GM19238 (cell line): Measurements from ENCODE around the gene VAV2.

Experiments
- DNase-seq: peaks from one replicate; pipeline ENCODE4 v3.0.0; 2011; ENCODE audit warnings: low spot score; ENCODE audit not compliant: insufficient read length

Gene VAV2

DNA sequence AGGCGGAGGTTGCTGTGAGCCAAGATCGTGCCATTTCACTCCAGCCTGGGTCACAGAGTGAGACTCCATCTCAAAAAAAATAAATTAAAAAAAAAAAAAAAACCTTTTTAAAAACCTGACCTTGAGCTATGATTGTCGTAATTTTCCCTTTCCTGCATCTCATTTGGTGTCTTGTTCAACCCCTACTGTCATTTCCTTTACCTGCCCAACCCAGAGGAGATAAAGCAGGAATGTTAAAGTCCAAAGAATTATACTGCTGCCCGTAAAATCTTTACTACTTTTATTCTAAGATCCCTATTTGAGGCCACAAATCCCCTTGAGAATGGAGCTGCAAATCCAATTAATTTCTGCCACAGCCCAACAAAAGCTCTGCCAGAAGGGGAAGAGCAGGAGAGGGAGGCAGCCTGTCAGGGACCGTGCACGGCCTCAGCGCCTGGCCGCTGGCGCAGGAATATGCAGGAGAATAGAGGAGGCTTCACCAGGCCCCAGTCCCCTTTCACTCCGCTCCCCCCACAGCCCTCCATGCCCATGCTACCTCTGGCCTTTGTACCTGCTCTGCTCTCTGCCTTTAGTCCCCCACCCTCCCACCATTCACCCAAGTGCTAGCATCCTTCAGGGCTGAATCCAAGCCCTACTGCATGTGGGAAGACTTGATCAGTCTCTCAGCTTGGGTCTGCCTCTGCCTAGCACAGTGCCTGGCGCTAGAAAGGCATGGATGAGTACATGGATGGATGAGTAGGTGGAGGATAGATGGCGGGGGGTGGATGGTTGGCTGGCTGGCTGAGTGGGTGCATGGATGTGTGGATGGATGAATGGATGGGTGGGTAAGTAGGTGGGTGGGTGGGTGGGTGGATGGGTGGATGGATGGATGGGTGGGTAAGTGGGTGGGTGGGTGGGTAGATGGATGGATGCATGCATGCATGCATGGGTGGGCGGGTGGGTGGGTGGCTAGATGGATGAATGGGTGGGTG lies 154.2 kb downstream of the VAV2 start:
- no peak for DNase-seq

DNA sequence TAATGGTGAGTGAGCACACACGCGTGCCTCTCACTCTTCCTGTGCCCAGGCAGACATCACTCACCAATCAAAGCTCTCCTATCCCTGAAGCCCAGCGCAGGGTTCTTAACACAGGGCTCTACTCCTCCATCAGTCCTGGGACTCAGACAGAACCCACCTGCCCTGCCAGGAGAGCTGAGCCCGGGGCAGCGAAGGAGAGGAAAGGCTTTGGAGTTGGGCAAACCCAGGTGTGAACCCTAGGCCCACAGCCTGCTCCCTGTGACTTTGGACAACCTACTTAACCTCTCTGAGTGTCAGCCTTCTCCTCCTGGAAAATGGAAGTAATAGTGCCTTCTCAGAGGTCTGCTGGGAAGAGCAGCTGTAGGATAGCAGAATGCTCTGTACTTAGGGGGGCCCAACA lies 155.3 kb downstream of the VAV2 start:
- no peak for DNase-seq

DNA sequence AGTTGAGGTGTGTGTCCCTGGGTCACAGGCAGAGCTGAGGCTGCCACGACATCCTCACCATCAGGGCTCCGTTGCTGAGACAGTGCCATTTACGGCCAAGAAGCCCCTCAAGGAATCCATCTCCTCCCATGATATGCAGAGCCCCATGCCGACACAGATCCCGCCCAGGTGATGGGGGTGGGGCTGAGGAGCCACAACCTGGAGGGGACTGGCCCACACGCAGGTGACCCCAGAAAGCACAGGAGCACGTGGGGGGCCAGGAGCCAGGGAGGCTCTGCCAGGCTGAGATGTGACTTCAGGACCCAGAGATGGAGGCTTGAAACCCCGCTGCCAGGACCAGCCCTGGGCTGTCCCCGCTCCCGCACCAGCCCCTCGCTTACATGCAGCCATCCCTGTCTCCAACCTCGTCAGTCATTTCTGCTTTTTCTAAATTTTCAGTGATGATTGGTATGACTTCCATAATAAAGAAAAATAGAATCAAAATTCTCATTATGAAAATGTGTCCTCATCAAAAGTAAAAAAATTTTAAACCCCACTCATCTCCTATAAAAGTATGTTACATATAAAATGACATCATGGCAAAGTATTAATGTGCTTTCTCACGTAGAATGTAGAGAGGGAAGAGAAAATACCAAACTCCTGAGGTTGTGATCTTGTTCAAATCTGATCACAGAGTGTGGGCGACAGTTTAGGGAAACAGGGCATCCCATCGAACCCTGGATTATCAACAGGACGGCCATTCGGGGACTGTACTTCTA lies 155.9 kb downstream of the VAV2 start:
- no peak for DNase-seq

DNA sequence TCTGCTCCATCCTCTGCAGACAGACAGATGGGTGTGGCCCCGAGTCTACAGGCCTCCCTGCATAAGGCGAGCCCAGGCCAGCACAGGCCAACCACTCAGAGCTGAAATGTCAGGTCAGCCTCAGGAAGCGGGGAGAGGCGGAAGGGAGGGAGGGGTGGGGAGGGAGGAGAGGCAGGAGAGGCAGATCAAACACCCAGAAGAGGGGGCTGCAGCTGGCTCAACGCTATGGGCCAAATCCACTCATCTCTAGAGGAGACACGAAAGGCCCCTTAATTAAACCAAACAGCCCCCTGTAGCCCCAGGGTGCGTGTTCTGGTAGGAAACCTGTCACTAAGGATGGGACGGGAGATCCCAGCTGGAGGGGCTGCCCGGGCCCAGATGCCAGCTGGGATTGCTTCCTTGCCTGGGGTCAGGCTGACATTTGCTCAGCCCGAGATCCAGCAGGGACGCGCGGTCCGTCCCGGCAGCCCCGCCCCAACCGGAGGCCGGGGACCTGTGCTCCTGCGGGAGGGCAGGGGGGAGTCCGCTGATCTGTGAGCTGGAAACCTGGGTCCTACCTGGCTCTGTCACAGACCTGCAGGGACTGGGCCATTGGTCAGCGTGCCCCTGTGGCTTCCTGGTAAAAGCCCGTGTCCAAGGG lies 156.7 kb downstream of the VAV2 start:
- no peak for DNase-seq

DNA sequence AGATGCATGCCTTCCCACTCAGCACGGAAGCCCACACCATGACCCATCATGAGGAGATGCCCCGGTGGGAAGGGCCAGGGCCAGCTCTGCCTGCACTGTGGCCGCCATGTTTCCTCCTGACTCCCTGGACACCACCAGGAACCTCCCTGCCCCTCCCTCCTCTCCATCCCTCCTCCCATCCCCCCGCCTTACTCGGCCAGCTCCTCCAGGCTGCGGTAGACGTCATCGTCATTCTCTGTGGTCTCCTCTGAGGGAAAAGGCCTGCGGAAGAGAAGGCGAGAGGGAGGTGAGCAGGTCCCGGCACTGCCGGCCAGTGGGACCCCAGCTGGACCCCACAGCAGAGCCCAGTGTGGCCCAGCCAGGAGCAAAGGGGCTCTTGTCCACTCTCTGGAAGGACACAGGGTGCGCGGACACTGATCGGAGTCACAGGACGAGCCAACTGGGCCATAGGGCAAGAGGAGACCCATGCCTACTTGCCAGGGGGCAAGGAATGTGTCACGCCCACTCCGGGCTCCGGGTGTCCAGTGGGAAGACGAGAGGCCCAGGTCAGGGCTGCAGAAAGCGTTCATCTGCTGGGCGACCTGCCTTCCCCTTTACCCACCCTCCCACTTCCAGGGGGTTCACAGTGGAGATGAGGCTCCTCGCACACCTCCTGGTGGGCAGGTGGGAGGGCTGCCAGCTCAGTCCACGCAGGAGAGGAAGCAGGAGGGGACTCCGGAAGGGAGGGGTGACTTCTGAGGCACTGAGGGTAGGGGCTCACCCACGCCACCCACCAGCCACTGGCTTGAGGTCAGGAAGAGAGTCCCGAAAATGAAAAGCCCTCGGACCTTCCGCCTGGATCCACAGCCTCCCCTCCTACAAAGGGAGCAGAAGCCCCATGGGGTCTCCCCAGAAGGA lies 157.8 kb downstream of the VAV2 start:
- DNase-seq, result no peak

DNA sequence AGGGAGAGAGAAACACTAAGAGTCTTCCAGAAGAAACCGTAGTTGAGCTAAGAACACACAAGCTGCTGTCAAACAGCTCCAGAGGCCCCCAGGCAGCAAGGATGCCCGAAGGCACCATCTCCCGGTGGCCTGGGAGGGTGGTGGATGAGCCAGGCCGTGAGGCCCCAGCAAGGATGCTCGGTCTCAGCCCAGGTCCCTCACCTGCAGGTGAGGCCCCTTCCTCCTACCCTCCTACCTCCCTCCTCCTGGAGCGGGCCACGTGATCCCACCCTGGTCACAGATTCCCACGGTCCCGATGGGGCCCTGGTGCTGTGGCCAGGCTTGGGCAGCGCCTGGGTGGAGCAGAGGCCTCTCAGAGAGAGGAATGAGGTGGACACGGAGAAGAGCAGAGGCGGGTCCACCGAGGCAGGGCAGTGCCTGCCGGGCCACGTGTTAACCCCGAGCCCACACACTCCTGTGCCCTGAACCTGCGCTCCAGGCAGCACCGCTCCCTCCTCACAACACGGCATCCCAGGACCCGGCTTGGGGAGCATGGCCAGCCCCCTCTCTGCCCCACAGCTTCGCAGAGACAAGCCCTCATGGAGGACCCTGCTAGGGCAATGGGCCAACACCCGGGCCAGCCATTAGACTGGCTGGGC lies 158.6 kb downstream of the VAV2 start:
- DNase-seq, result no peak

DNA sequence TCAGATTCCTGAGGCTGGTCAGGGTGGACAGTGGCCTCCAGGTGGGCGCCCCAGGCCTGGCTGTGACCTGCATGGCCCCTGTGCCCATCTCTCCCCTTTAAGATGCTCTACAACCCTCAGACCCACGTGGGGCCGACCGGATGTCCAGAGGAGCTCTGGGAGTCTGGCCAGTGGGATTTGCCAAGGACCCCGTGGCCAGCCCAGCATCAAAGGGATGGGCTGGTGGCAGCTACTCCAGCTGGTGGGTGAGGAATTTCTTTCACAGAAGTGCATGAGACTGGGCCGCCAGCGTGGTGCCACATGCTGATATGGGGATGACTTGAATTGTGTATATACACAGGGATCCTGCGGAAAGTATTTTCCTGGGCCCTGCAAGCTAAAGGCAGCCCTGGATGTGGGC lies 159.2 kb downstream of the VAV2 start:
- DNase-seq, result no peak

DNA sequence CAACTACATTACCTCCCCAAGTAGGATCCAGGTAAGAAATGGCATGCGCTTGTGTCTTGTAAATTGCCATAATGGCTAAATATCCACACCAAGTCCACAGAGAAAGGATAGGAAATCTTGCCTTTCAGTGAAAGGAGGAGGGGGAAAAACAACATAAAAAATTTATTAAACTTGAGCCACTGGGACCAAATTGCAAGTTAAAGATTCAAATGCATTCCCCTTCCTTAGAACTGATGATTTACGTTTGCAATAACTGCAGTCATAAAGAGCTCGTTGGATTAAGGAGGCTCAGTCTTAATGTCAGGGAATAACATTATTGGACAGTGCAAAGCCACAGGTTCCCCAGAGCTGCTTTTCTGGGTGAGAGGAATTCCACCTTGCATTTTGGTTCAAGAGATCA lies 161.4 kb downstream of the VAV2 start:
- no peak for DNase-seq

DNA sequence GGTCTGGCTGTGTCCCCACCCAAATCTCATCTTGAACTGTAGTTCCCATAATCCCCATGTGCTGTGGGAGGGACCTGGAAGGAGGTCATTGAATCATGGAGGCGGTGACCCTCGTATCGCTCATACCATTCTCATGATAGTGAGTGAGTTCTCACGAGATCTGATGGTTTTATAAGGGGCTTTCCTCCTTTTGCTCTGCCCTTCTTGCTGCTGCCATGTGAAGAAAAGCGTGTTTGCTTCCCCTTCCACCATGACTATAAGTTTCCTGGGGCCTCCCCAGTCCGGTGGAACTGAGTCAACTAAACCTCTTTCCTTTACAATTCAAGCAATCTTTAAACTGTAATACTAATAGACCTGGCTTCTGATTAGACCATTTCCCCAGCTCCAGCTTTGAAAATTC lies 161.8 kb downstream of the VAV2 start:
- DNase-seq, result no peak

DNA sequence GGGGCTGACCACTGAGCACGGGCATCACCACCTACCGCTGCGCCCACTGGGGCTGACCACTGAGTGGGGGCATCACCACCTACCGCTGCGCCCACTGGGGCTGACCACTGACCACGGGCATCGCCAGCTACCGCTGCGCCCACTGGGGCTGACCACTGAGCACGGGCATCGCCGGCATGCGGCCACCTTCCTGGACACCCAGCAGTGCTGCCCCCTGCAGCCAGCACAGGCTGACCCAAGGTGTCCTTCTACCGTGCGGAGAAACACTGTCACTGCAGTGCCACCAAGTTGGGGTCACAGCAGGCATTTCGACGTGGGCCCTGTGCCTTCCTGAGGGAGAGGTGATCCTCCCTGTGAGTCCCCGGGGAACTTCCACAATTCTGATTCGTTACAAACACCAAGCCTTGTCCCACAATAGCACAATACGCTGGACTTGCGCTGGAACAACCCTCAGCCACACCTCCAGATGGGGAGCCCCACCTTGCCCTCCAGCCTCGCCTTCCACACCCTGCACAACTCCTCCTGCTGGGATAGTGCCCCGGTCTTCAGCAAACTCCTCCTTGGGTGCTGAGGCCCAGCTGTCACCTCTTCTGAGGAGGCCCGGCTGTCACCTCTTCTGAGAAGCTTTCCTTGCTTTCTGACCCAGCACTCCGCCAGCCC lies 163.7 kb downstream of the VAV2 start:
- DNase-seq, result no peak

DNA sequence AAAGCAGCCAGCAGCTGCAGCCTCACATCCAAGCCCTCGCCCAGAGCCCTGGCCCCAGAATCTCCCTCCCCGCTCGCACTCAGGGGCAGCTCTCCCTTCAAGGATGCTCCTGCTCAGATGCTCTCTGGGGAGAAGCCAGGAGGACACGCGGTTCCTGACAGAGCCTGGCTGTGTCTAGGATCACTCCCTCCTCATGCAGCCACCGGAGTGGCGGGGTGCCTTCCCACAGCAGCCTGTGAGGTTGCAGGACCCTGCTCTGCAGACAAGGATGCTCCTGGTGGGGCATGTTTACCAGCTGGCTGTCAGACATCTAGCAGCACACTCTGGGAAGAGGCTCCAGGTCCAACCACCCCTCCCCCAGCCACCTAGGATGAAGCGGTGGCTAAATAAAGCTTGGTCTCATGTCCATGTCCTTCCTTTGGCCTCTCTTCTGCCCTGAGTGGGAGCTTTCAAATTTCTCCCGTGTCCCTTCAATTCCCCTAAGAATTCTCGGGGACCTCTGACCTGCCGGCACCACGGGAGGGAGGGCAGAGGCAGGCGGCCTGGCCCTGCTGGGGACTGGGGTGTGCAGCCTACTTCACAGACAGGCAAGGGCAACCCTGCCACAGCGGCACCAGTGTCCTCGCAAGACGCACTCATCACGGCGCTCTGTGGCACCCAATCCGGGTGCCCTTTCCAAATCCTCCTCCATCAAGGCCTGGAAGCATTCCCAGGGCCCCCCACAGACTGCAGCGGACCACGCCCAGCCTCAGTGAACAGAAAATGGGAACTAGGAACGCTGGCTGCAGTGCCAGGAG lies 165.6 kb downstream of the VAV2 start:
- DNase-seq, result no peak

DNA sequence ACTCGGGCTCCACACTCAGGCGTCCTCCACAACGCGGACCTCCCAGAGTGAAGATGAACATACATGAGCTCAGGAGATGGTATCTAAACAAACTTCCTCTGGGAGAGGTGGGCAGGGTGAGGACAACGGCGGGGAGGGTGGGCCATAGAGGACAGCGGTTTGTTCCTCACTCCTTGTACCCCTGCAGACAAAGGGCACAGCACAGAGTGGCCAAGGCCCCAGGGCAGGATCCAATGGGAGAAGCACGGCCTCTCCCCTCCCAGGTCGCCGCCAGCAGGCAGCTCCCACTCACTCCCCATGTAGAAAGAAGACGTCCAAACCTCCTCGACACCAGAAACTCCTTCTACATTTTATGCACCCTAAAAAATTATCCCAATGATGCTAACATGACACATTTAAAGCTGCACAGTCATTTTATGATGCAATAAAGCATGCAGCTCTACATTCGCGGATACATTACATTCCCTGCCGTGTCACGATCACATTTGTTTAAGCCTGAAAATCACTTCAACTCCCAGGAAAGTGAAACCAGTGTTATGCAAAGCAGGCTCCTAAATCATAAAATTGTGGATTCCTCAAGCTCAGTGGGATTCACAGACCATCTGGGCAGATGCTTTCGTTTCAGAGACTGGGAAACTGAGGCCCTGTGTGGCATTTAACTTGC lies 166.4 kb downstream of the VAV2 start:
- no peak for DNase-seq

DNA sequence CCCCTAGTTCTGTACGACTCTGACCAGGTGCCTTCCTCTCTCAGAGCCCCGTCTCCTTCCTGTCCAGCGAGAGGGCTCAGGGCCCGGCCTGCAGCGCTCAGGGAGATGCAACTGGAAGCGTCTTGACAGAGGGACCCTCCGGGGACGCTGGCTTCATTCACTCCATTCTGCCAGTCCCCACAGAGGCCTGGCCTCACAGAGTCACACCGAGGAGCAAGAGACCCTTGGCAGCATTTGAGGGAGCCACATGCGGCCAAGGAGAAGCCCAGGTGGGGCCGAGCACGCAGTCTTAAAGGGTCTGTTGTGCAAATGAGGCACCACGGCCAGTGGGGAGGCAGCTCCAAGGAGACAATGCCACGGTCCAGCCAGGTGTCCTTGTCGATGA lies 167.3 kb downstream of the VAV2 start:
- DNase-seq, result no peak

DNA sequence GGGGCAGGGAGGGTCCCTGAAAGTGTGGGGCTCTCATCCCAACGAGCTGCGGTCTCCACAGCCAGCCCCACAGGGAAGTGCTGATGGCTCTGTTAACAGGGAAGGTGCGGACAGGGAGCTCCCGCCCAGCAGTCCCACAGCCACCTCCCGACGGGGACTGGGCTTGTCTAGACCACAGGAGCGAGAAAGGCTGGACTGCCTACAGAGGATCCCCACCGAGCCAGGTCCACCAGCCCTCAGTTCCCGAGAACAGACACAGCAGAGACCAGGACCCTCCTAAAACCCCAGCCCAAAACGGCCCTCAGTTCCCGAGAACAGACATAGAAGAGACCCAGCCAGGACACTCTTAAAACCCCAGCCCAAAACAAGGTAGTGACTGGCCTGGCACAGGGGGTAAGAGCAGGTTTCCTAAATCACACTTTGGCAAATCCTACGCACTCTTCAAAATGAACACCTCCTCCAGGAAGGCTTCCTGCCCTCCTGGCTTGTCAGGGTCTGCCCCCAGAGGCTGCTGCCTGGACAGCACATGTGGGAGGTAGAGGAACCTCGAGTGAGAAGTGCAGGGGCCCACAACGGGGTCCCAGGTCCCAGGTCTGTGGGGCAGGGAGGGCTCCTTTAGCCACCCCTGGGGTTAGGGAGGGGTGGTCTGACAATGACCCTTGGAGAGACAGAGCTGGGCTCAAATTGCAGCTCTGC lies 167.9 kb downstream of the VAV2 start:
- no peak for DNase-seq

DNA sequence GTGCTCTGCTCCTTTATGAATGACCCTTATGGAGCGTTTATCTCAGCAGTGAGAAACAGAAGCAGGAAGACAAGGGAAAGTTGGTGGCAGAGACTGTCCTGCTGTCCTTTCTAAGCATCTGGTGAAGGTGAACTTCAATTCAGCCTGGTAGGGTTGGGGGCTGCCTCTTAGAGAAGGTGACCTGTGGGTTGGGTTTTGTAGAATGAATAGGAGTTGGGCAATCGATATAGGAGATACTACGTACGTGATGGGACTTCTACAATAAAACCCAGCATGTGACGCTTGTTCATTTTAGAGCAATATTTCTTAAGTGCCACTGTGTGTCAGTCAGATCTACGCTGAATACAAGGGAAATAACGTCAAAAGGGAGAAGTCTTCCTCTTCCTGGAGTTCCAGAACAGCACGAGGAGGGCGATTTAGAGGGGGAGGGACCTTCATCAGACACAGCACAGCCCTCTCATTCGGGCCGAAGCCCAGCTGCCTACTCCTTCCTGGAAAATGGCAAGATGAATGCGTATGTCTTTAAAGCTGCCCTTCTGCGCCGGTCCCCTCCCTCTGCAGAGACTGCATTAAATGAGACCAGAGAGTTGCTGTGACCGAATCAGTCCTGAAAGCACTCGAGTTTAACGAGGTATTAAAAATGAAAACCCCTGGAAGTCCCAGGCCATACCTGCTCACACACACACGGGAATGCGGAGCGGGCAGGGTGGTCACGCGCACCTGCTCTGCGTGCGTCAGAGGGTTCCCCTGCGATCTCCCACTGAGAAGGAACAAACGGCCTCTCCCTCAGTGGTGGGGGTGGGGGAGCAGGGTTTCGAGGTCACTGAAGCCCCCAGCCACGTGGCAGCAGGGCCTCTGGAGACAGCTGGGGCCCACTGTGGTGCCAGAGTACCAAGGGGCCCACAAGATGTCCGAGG lies 168.7 kb downstream of the VAV2 start:
- DNase-seq, result no peak

DNA sequence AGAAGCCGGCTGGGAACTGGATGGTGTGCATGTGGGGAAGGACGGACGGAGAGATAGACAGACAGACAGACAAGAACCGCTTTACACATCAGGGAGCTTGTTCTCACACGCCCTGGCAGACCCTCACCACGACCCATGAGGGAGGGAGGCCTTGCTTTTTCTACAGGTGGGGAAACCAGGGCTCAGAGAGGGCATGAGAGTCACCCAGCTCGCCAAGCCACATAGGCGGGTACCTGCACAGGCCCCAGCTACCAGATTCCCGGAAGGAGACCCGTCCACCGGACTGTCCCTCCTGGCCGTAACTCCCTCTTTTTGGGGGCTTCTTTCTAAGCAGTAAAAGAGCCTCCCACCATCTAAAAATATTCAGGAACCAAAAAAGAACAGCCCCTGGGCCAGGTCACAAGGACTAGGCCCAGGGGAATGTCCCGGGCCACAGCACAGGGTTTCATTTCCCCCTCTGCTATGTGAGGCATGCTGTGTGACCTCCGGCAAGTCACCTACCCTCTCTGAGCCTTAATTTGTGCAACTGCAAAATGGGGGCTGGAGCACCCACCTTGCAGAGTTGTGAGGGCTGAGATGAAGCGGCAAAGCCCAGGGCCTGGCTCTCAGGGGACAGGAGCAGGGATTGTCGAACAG lies 169.6 kb downstream of the VAV2 start:
- DNase-seq, result peak; percentile 81
